IMR-90 (cell line): ENCODE data around the gene BANP. TPM values are rescaled to one million over a fixed set of nuclear protein-coding genes. Genes with fewer than 3 reads are reported as not detected.

Source experiments
- ATAC-seq: fragments of 200-7000 bp; cut with Tn5 transposase; 2 replicates; pipeline ENCODE4 v1.9.1; 2020; ENCODE audit warnings: low read depth, mild to moderate bottlenecking, moderate library complexity
- BruUV-seq: library from RNA; stranded (reverse); fragments of 400-500 nt; replicated peaks from 2 replicates; lab custom pipeline; 2021; lab: Mats Ljungman, UMichigan
- CTCF ChIA-PET: fragments of 300-600 bp; formaldehyde crosslinking; extraction: SDS; loops from one replicate; lab custom pipeline; 2021; ENCODE audit warnings: antibody characterized with exemption; lab: Yijun Ruan, JAX
- POLR2A ChIA-PET: fragments of 300-600 bp; sonication (Branson Sonifier 250); formaldehyde crosslinking; loops from one replicate; lab custom pipeline; 2022; ENCODE audit warnings: antibody characterized with exemption; ENCODE audit not compliant: unreplicated experiment; lab: Charles Lee
- DNase-seq: peaks from one replicate; pipeline ENCODE4 v3.0.0; 2013
- H2AFZ ChIP-seq: replicated peaks from 2 replicates; pipeline ENCODE3; 2013; ENCODE audit warnings: low read length, mild to moderate bottlenecking; ENCODE audit not compliant: poor library complexity
- H2AK5ac ChIP-seq: 2 replicates; pipeline ENCODE4 v1.6.1; 2013; ENCODE audit warnings: low read depth, low read length, inconsistent platforms
- H2AK9ac ChIP-seq: replicated peaks from 2 replicates; pipeline ENCODE3; 2013; ENCODE audit warnings: mild to moderate bottlenecking, low read depth, low read length, moderate library complexity; ENCODE audit not compliant: poor library complexity
- H2BK120ac ChIP-seq: 2 replicates; pipeline ENCODE4 v1.6.1; 2013; ENCODE audit warnings: low read depth, low read length, inconsistent platforms
- H2BK15ac ChIP-seq: 3 replicates; pipeline ENCODE4 v1.6.1; 2013; ENCODE audit warnings: low read depth, low read length, inconsistent platforms
- H2BK20ac ChIP-seq: 2 replicates; pipeline ENCODE4 v1.6.1; 2013; ENCODE audit warnings: low read depth, mild to moderate bottlenecking, inconsistent platforms, low read length, moderate library complexity
- H2BK5ac ChIP-seq: 2 replicates; pipeline ENCODE4 v1.6.1; 2013; ENCODE audit warnings: mild to moderate bottlenecking, low read depth, low read length, inconsistent platforms; ENCODE audit not compliant: poor library complexity, severe bottlenecking
- H3K14ac ChIP-seq: replicated peaks from 2 replicates; pipeline ENCODE4 v1.6.1; 2013; ENCODE audit warnings: low read depth, low read length, inconsistent platforms
- H3K18ac ChIP-seq: 2 replicates; pipeline ENCODE4 v1.6.1; 2013; ENCODE audit warnings: low read depth, low read length, control low read depth
- H3K23ac ChIP-seq: 2 replicates; pipeline ENCODE4 v1.6.1; 2013; ENCODE audit warnings: low read depth, low read length, inconsistent platforms
- H3K27ac ChIP-seq: 2 replicates; pipeline ENCODE4 v1.5.1; 2013; ENCODE audit warnings: mild to moderate bottlenecking, control low read depth, low read length; ENCODE audit not compliant: insufficient read depth
- H3K27me3 ChIP-seq: 2 replicates; pipeline ENCODE4 v1.6.1; 2013; ENCODE audit warnings: low read length; ENCODE audit not compliant: control insufficient read depth, insufficient read depth
- H3K36me3 ChIP-seq: 2 replicates; pipeline ENCODE4 v1.6.1; 2013; ENCODE audit warnings: low read length, mixed read lengths; ENCODE audit not compliant: control insufficient read depth, insufficient read depth
- H3K4ac ChIP-seq: 2 replicates; pipeline ENCODE4 v1.6.1; 2013; ENCODE audit warnings: low read depth, low read length, inconsistent platforms
- H3K4me1 ChIP-seq: 2 replicates; pipeline ENCODE4 v1.6.1; 2013; ENCODE audit warnings: low read length, mixed read lengths; ENCODE audit not compliant: control insufficient read depth, insufficient read depth
- H3K4me2 ChIP-seq: 2 replicates; pipeline ENCODE4 v1.6.1; 2013; ENCODE audit warnings: low read depth, mild to moderate bottlenecking, control low read depth, low read length, moderate library complexity
- H3K4me3 ChIP-seq: 2 replicates; pipeline ENCODE4 v1.5.1; 2013; ENCODE audit warnings: low read depth, mild to moderate bottlenecking, control low read depth, low read length, moderate library complexity; ENCODE audit not compliant: insufficient read depth
- H3K56ac ChIP-seq: 2 replicates; pipeline ENCODE4 v1.6.1; 2013; ENCODE audit warnings: low read length, inconsistent platforms; ENCODE audit not compliant: insufficient read depth; ENCODE audit errors: extremely low read depth
- H3K79me1 ChIP-seq, 2 experiments: 2 replicates each; pipeline ENCODE4 v1.6.1; 2013; ENCODE audit warnings: low read length in 2 of 2, inconsistent platforms in 1 of 2, low read depth in 1 of 2
- H3K9ac ChIP-seq: 2 replicates; pipeline ENCODE4 v1.6.1; 2013; ENCODE audit warnings: low read depth, low read length, control low read depth
- H3K9me1 ChIP-seq: 2 replicates; pipeline ENCODE4 v1.6.1; 2013; ENCODE audit warnings: low read length, inconsistent platforms; ENCODE audit not compliant: insufficient read depth
- H3K9me3 ChIP-seq: 2 replicates; pipeline ENCODE4 v1.6.1; 2013; ENCODE audit warnings: low read length; ENCODE audit not compliant: control insufficient read depth, insufficient read depth
- H4K20me1 ChIP-seq: 2 replicates; pipeline ENCODE4 v1.6.1; 2013; ENCODE audit warnings: low read length, inconsistent platforms; ENCODE audit not compliant: insufficient read depth
- H4K5ac ChIP-seq: 2 replicates; pipeline ENCODE4 v1.6.1; 2013; ENCODE audit warnings: mild to moderate bottlenecking, low read depth, low read length, control low read depth
- H4K8ac ChIP-seq, 2 experiments: 2 replicates each; pipeline ENCODE4 v1.6.1; 2013; ENCODE audit warnings: low read depth in 2 of 2, low read length in 2 of 2, control low read depth in 1 of 2, inconsistent platforms in 1 of 2
- H4K91ac ChIP-seq: 2 replicates; pipeline ENCODE4 v1.6.1; 2013; ENCODE audit warnings: low read depth, low read length, inconsistent platforms; ENCODE audit not compliant: insufficient read depth
- BHLHE40 ChIP-seq: fragments of 150-350 bp; IDR thresholded peaks from 2 replicates; pipeline ENCODE4 v1.6.1; 2016; ENCODE audit warnings: mild to moderate bottlenecking, low read depth, low read length
- CEBPB ChIP-seq: IDR thresholded peaks from 2 replicates; pipeline ENCODE4 v1.6.1; 2012; ENCODE audit warnings: low read depth, low read length, improper control_type of control experiment
- CHD1 ChIP-seq: IDR thresholded peaks from 2 replicates; pipeline ENCODE4 v1.6.1; 2012; ENCODE audit warnings: low read depth, low read length, improper control_type of control experiment
- FOS ChIP-seq: fragments of 150-350 bp; IDR thresholded peaks from 2 replicates; pipeline ENCODE4 v1.6.1; 2016; ENCODE audit warnings: low read depth, low read length
- MAFK ChIP-seq: IDR thresholded peaks from 2 replicates; pipeline ENCODE4 v1.6.1; 2012; ENCODE audit warnings: low read depth, low read length, improper control_type of control experiment
- MAZ ChIP-seq: IDR thresholded peaks from 2 replicates; pipeline ENCODE4 v1.6.1; 2012; ENCODE audit warnings: low read depth, mild to moderate bottlenecking, low read length, improper control_type of control experiment, moderate library complexity, borderline replicate concordance
- MXI1 ChIP-seq: IDR thresholded peaks from 2 replicates; pipeline ENCODE4 v1.6.1; 2012; ENCODE audit warnings: low read depth, mild to moderate bottlenecking, low read length, moderate library complexity, borderline replicate concordance
- NFE2L2 ChIP-seq: fragments of 150-350 bp; IDR thresholded peaks from 2 replicates; pipeline ENCODE4 v1.6.1; 2016; ENCODE audit warnings: low read depth, mild to moderate bottlenecking, low read length
- POLR2A ChIP-seq: IDR thresholded peaks from 2 replicates; pipeline ENCODE4 v1.6.1; 2012; ENCODE audit warnings: mild to moderate bottlenecking, low read depth, low read length
- RAD21 ChIP-seq: IDR thresholded peaks from 2 replicates; pipeline ENCODE4 v1.6.1; 2012; ENCODE audit warnings: low read length, improper control_type of control experiment
- RCOR1 ChIP-seq: IDR thresholded peaks from 2 replicates; pipeline ENCODE4 v1.6.1; 2012; ENCODE audit warnings: mild to moderate bottlenecking, low read length, improper control_type of control experiment; ENCODE audit not compliant: insufficient replicate concordance
- RFX5 ChIP-seq: IDR thresholded peaks from 2 replicates; pipeline ENCODE4 v1.8.0; 2012; ENCODE audit warnings: low read depth, mild to moderate bottlenecking, low read length, moderate library complexity
- WGBS, 2 experiments: methylation state at CpG; one replicate each; pipeline versions ENCODE4 v1.1.5 to v1.1.7; 2013; ENCODE audit warnings: missing lambda C conversion rate in 2 of 2; ENCODE audit not compliant: insufficient read length in 1 of 2; ENCODE audit errors: extremely low coverage in 2 of 2; 5-methylcytosine and 5-hydroxymethylcytosine counted together
- dilution Hi-C: fragments of 300-500 bp; cut with HindIII; formaldehyde crosslinking; loops from one replicate; pipeline ENCODE4 v1.14.3; 2018; ENCODE audit warnings: low sequenced_read_pairs; ENCODE audit not compliant: unreplicated experiment
- in situ Hi-C: fragments of 300-500 bp; cut with MboI; formaldehyde crosslinking; loops from 3 replicates; pipeline ENCODE4 v1.14.3; 2019; ENCODE audit warnings: low sequenced_read_pairs, inconsistent platforms, mixed read lengths
- intact Hi-C: fragments of 100-400 bp; cut with micrococcal nuclease; formaldehyde crosslinking; loops from 2 replicates; pipeline ENCODE4 v1.10.0; 2022
- polyA plus RNA-seq, 3 experiments: library from polyadenylated mRNA; depleted of rRNA; stranded (reverse); fragments of >200 nt; gene quantifications; 2 replicates each; pipeline ENCODE4 v1.2.3, GENCODE V29; 2012; ENCODE audit warnings: low replicate concordance in 1 of 3
- total RNA-seq: library from RNA; depleted of rRNA; stranded (reverse); fragments of >200 nt; gene quantifications from 2 replicates; pipeline ENCODE4 v1.2.3, GENCODE V29; 2012
- TF ChIP-seq, protein P1 (sequence below): conservative IDR thresholded peaks from 2 replicates; pipeline ENCODE4 v1.5.1; 2012; ENCODE audit warnings: mild to moderate bottlenecking, low read depth, low read length, improper control_type of control experiment
- TF ChIP-seq, protein P2 (sequence below): fragments of 150-350 bp; IDR thresholded peaks from 2 replicates; pipeline ENCODE4 v1.6.1; 2016; ENCODE audit warnings: low read depth, mild to moderate bottlenecking, low read length, moderate library complexity, borderline replicate concordance
- TF ChIP-seq, protein P3 (sequence below): fragments of 150-350 bp; IDR thresholded peaks from 2 replicates; pipeline ENCODE4 v1.6.1; 2017; ENCODE audit warnings: mild to moderate bottlenecking, antibody characterized with exemption, low read length, low read depth

BANP gene
- total and polyA plus RNA-seq, 2 of the 4 experiments (the other 2 are of a cell fraction) = 17.4 to 17.9 TPM

DNA sequence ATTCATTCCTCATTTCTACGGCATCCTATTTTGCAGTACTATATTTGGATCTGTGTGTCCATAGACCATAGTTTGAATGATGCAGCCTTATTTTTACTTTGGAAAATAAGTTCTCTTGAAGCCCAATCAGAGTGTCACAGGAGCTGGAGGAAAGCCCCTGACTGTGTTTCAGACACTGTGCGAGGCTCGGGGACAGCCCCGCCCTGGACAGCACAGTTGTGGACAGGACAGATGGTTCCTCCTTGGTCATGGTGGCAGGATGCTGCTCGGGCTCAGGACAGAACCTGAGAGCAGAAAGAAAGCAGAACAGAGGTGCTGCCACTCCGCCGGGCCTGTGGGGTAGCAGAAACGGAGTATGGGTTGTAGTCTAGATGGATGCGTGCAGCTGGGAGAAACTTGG lies 22.9 kb downstream of the BANP start:
- Histone ChIP-seq H3K9ac (no peak overlapping the region), H3K18ac (no peak overlapping the region), H4K5ac (no peak overlapping the region), H3K36me3 (peaks cover 9% of the 10 kb centered on the region), H3K4me2 (no peak overlapping the region), H2BK120ac (no peak overlapping the region), H3K27me3 (no peaks in the 10 kb centered on the region), H2BK15ac (no peak overlapping the region), H2BK5ac (no peak overlapping the region), H2AFZ (no peak overlapping the region), H4K8ac (no peak overlapping the region), H3K4me1 (peaks cover 7% of the 10 kb centered on the region), H3K27ac (no peak overlapping the region), H2AK5ac (no peak overlapping the region; the same call in 1 of the 2 replicates), H3K79me1 (peaks cover 47 to 65% of the 10 kb centered on the region in 2 experiments), H4K20me1 (peaks cover 7% of the 10 kb centered on the region), H3K4ac (no peak overlapping the region), H4K91ac (no peak overlapping the region), H3K56ac (no peak overlapping the region), H3K14ac (no peak overlapping the region), H2BK20ac (no peak overlapping the region), H2AK9ac (no peak overlapping the region), H3K9me3 (peaks cover 14% of the 10 kb centered on the region), H3K9me1 (peaks cover 4% of the 10 kb centered on the region), H3K23ac (no peak overlapping the region), H3K4me3 (no peak overlapping the region)
- DNase-seq (no peak), ATAC-seq (no peak)
- ChIA-PET POLR2A (no interaction called here), CTCF (no interaction called here)
- intact Hi-C loops (no loop called here), in situ Hi-C loops (no loop called here), dilution Hi-C loops (no loop called here)
- BruUV-seq = no TSS peak
- no peak for TF ChIP-seq FOS
- TF ChIP-seq, protein P1, sequence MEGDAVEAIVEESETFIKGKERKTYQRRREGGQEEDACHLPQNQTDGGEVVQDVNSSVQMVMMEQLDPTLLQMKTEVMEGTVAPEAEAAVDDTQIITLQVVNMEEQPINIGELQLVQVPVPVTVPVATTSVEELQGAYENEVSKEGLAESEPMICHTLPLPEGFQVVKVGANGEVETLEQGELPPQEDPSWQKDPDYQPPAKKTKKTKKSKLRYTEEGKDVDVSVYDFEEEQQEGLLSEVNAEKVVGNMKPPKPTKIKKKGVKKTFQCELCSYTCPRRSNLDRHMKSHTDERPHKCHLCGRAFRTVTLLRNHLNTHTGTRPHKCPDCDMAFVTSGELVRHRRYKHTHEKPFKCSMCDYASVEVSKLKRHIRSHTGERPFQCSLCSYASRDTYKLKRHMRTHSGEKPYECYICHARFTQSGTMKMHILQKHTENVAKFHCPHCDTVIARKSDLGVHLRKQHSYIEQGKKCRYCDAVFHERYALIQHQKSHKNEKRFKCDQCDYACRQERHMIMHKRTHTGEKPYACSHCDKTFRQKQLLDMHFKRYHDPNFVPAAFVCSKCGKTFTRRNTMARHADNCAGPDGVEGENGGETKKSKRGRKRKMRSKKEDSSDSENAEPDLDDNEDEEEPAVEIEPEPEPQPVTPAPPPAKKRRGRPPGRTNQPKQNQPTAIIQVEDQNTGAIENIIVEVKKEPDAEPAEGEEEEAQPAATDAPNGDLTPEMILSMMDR = no peak
- TF ChIP-seq RFX5 = no peak
- no peak for TF ChIP-seq NFE2L2
- TF ChIP-seq, protein P2, sequence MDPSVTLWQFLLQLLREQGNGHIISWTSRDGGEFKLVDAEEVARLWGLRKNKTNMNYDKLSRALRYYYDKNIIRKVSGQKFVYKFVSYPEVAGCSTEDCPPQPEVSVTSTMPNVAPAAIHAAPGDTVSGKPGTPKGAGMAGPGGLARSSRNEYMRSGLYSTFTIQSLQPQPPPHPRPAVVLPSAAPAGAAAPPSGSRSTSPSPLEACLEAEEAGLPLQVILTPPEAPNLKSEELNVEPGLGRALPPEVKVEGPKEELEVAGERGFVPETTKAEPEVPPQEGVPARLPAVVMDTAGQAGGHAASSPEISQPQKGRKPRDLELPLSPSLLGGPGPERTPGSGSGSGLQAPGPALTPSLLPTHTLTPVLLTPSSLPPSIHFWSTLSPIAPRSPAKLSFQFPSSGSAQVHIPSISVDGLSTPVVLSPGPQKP = no peak
- no peak for TF ChIP-seq MXI1
- no peak for TF ChIP-seq MAZ
- TF ChIP-seq POLR2A = no peak
- TF ChIP-seq RCOR1 = no peak
- TF ChIP-seq CEBPB = no peak
- no peak for TF ChIP-seq RAD21
- TF ChIP-seq CHD1 = no peak
- TF ChIP-seq, protein P3, sequence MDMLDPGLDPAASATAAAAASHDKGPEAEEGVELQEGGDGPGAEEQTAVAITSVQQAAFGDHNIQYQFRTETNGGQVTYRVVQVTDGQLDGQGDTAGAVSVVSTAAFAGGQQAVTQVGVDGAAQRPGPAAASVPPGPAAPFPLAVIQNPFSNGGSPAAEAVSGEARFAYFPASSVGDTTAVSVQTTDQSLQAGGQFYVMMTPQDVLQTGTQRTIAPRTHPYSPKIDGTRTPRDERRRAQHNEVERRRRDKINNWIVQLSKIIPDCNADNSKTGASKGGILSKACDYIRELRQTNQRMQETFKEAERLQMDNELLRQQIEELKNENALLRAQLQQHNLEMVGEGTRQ = no peak
- no peak for TF ChIP-seq MAFK
- no peak for TF ChIP-seq BHLHE40
- WGBS, 2 experiments = 79% methylated on average over 5 of the region's 9 CpGs; no CpG with 5 or more reads in 1 of the 2 experiments
